Eye (tissue), 1 donor: ENCODE measurements around the gene APOC1.
A peak's percentile ranks its signal among the peaks of the same experiment; 100 is the strongest.
"Not testable (repeated sequence)": the region's sequence is repeated elsewhere in the genome, so short reads cannot be mapped to it uniquely, and the experiment has no call there.

Experiments used
- DNase-seq: peaks from one replicate; pipeline ENCODE4 v3.0.0-alpha.2; 2015

Gene APOC1

GRCh38 chr19:44913512-44914432, 636 bp upstream of the APOC1 start:
- DNase-seq = not testable (repeated sequence)

- DNase-seq = no peak
Observed at GRCh38 chr19:44924243-44924725, 9.9 kb downstream of the APOC1 start.

GRCh38 chr19:44925114-44925891, 10.9 kb downstream of the APOC1 start:
- peak; percentile 22 for DNase-seq

GRCh38 chr19:44926245-44927077, 12.1 kb downstream of the APOC1 start:
- peak; percentile 13 for DNase-seq

- DNase-seq = no peak
Observed at GRCh38 chr19:44927746-44928145, 13.3 kb downstream of the APOC1 start.

- no peak for DNase-seq
Observed at GRCh38 chr19:44930088-44930487, 15.7 kb downstream of the APOC1 start.

- DNase-seq = no peak
Observed at GRCh38 chr19:44931541-44931940, 17.1 kb downstream of the APOC1 start.

GRCh38 chr19:44939668-44940067, 25.3 kb downstream of the APOC1 start:
- DNase-seq = no peak

GRCh38 chr19:44942067-44942571, 27.7 kb downstream of the APOC1 start, which contains the start of gene APOC4:
Gene APOC4, plus strand, starts transcription at chr19:44942237. Its CDS starts 41 bp downstream, at chr19:44942278.
- DNase-seq = no peak

GRCh38 chr19:44943801-44944249, 29.4 kb downstream of the APOC1 start:
- no peak for DNase-seq

- no peak for DNase-seq
Observed at GRCh38 chr19:44947041-44947581, 32.7 kb downstream of the APOC1 start.

- DNase-seq = no peak
Observed at GRCh38 chr19:44948237-44948636, 33.8 kb downstream of the APOC1 start.

GRCh38 chr19:44948763-44949374, 34.5 kb downstream of the APOC1 start:
- no peak for DNase-seq

- no peak for DNase-seq
Observed at GRCh38 chr19:44949550-44949949, 35.1 kb downstream of the APOC1 start.

- DNase-seq = peak; percentile 93
Observed at GRCh38 chr19:44951179-44952159, 37.1 kb downstream of the APOC1 start.

GRCh38 chr19:44954278-44954648, 39.9 kb downstream of the APOC1 start:
- no peak for DNase-seq

GRCh38 chr19:44954649-44955504, 40.5 kb downstream of the APOC1 start, which contains the start of gene CLPTM1:
Gene CLPTM1, plus strand, starts transcription at chr19:44955380. Its CDS starts 16 bp downstream, at chr19:44955396.
- DNase-seq = peak; percentile 99

GRCh38 chr19:44955505-44956439, 41.4 kb downstream of the APOC1 start:
- DNase-seq = no peak
